GM12878 (cell line): ENCODE data around the gene NELL1. TPM values are rescaled to one million over a fixed set of nuclear protein-coding genes. Genes with fewer than 3 reads are reported as not detected.

Source experiments
- ATAC-seq: fragments of 200-7000 bp; cut with Tn5 transposase; 3 replicates; pipeline ENCODE4 v1.9.1; 2020; ENCODE audit warnings: mild to moderate bottlenecking, moderate library complexity
- BruUV-seq: library from RNA; stranded (reverse); fragments of 400-500 nt; replicated peaks from 2 replicates; lab custom pipeline; 2021; lab: Mats Ljungman, UMichigan
- CTCF ChIA-PET: fragments of 300-600 bp; sonication (Branson Sonifier 250); formaldehyde crosslinking; extraction: SDS; loops from one replicate; lab custom pipeline; 2021; ENCODE audit warnings: inconsistent platforms; lab: Yijun Ruan, JAX
- POLR2A ChIA-PET: fragments of 350-600 bp; formaldehyde crosslinking; extraction: SDS; loops from one replicate; lab custom pipeline; 2021; ENCODE audit warnings: inconsistent platforms; lab: Charles Lee
- RAD21 ChIA-PET: fragments of 300-600 bp; sonication (Branson Sonifier 250); formaldehyde crosslinking; loops from one replicate; lab custom pipeline; 2023; ENCODE audit warnings: antibody characterized with exemption; ENCODE audit not compliant: unreplicated experiment; lab: Charles Lee
- SMC1A ChIA-PET: fragments of 300-600 bp; sonication (Branson Sonifier 250); formaldehyde crosslinking; loops from one replicate; lab custom pipeline; 2023; ENCODE audit not compliant: unreplicated experiment, uncharacterized antibody; lab: Charles Lee
- DNase-seq: peaks from one replicate; pipeline ENCODE4 v3.0.0-alpha.2; 2011; ENCODE audit warnings: low read depth, low spot score
- FAIRE-seq: peaks from 3 replicates; lab custom pipeline; 2011; peaks lifted over from hg19 to GRCh38; lab: Jason Lieb, UNC
- H2AFZ ChIP-seq: 2 replicates; pipeline ENCODE4 v1.6.0; 2011; ENCODE audit warnings: low read depth, low read length, control low read depth; ENCODE audit not compliant: control insufficient read depth
- H3K27ac ChIP-seq: 2 replicates; pipeline ENCODE4 v1.5.1; 2011; ENCODE audit warnings: control low read depth; ENCODE audit not compliant: control insufficient read depth, insufficient read depth
- H3K27me3 ChIP-seq, 2 experiments: replicated peaks in 1 of 2; 2 replicates each; pipeline versions ENCODE4 v1.6.0 to v1.6.1; 2011; ENCODE audit warnings: low read length in 1 of 2; ENCODE audit not compliant: control insufficient read depth in 2 of 2, insufficient read depth in 2 of 2
- H3K36me3 ChIP-seq, 2 experiments: 2 replicates each; pipeline ENCODE4 v1.5.1; 2011; ENCODE audit warnings: low read length in 1 of 2; ENCODE audit not compliant: control insufficient read depth in 2 of 2, insufficient read depth in 2 of 2
- H3K4me1 ChIP-seq: 2 replicates; pipeline ENCODE4 v1.6.1; 2011; ENCODE audit warnings: mild to moderate bottlenecking, low read length, moderate library complexity, mixed read lengths; ENCODE audit not compliant: control insufficient read depth, insufficient read depth
- H3K4me2 ChIP-seq: 2 replicates; pipeline ENCODE4 v1.6.0; 2011; ENCODE audit warnings: control low read depth; ENCODE audit not compliant: control insufficient read depth, insufficient read depth
- H3K4me3 ChIP-seq: fragments of 200-600 bp; sonication (generic); 2 replicates; pipeline ENCODE4 v1.5.1; 2016
- H3K79me2 ChIP-seq: 2 replicates; pipeline ENCODE4 v1.6.0; 2011; ENCODE audit warnings: low read length; ENCODE audit not compliant: control insufficient read depth, insufficient read depth
- H3K9ac ChIP-seq: 2 replicates; pipeline ENCODE4 v1.8.0; 2011; ENCODE audit warnings: low read length, control low read depth, mixed read lengths; ENCODE audit not compliant: control insufficient read depth, insufficient read depth
- H3K9me3 ChIP-seq: replicated peaks from 3 replicates; pipeline ENCODE4 v1.5.1; 2011; ENCODE audit warnings: mild to moderate bottlenecking, low read length; ENCODE audit not compliant: control insufficient read depth, insufficient read depth
- H4K20me1 ChIP-seq: 2 replicates; pipeline ENCODE4 v1.6.0; 2011; ENCODE audit not compliant: control insufficient read depth, insufficient read depth
- ATF2 ChIP-seq: IDR thresholded peaks from 2 replicates; pipeline ENCODE4 v1.6.1; 2012; ENCODE audit warnings: low read length, inconsistent platforms
- CEBPB ChIP-seq, 2 experiments: fragments of 150-350 bp in 1 of 2; IDR thresholded peaks; 2 replicates each; pipeline ENCODE4 v1.6.1; 2012 to 2014; ENCODE audit warnings: low read depth in 2 of 2, low read length in 2 of 2, borderline replicate concordance in 1 of 2, inconsistent platforms in 1 of 2
- CHD2 ChIP-seq: IDR thresholded peaks from 2 replicates; pipeline ENCODE4 v1.6.1; 2011; ENCODE audit warnings: low read depth, low read length, improper control_type of control experiment, borderline replicate concordance
- JUNB ChIP-seq: IDR thresholded peaks from 2 replicates; pipeline ENCODE4 v1.6.1; 2016; ENCODE audit warnings: antibody characterized with exemption, mild to moderate bottlenecking
- PAX5 ChIP-seq: IDR thresholded peaks from 2 replicates; pipeline ENCODE4 v1.6.1; 2011; ENCODE audit warnings: low read depth, low read length, borderline replicate concordance
- POLR2A ChIP-seq: IDR thresholded peaks from 2 replicates; pipeline ENCODE4 v1.6.1; 2011; ENCODE audit warnings: low read depth, mild to moderate bottlenecking, low read length
- RCOR1 ChIP-seq: conservative IDR thresholded peaks from 2 replicates; pipeline ENCODE4 v1.6.1; 2012; ENCODE audit warnings: low read depth, low read length, improper control_type of control experiment
- STAT1 ChIP-seq: fragments of 450-650 bp; conservative IDR thresholded peaks from 2 replicates; pipeline ENCODE4 v1.6.1; 2014; ENCODE audit warnings: antibody characterized with exemption, mild to moderate bottlenecking
- TARDBP ChIP-seq: IDR thresholded peaks from 2 replicates; pipeline ENCODE4 v1.6.1; 2016; ENCODE audit warnings: borderline replicate concordance
- TBL1XR1 ChIP-seq: IDR thresholded peaks from 2 replicates; pipeline ENCODE4 v1.6.1; 2012; ENCODE audit warnings: low read depth, low read length, improper control_type of control experiment
- TCF3 ChIP-seq: IDR thresholded peaks from 2 replicates; pipeline ENCODE4 v1.6.1; 2012; ENCODE audit warnings: low read depth, mild to moderate bottlenecking, low read length, borderline replicate concordance; ENCODE audit not compliant: insufficient read depth
- WGBS: methylation state at CpG from one replicate; pipeline ENCODE4 v1.1.6; 2016; ENCODE audit warnings: low lambda C conversion rate; ENCODE audit not compliant: insufficient replicate concordance, insufficient coverage; ENCODE audit errors: missing lambda C conversion rate; 5-methylcytosine and 5-hydroxymethylcytosine counted together
- in situ Hi-C: fragments of 300-500 bp; cut with MboI; formaldehyde crosslinking; loops from 9 replicates; pipeline ENCODE4 v1.14.3; 2018; ENCODE audit warnings: mixed read lengths
- intact Hi-C: fragments of 100-400 bp; cut with micrococcal nuclease; formaldehyde crosslinking; loops from one replicate; pipeline ENCODE4 v1.14.2; 2022; ENCODE audit not compliant: unreplicated experiment
- polyA plus RNA-seq, 11 experiments: library from polyadenylated mRNA; depleted of rRNA in 4 of 11; unstranded in 6 of 11; stranded (reverse) in 5 of 11; fragments of >200 nt; fragmentation: Nextera tagmentation in 4 of 11; fragmentation: Illumina TruSeq in 1 of 11; extraction: Ambion mirVana in 4 of 11; extraction: Trizol in 1 of 11; gene quantifications; 1 replicate in 1 of 11; 2 replicates in 10 of 11; pipeline versions ENCODE4 v1.2.1 to v1.2.3, GENCODE V29; 2011 to 2016; ENCODE audit warnings: inconsistent platforms in 2 of 11, missing spikeins in 2 of 11, low read depth in 1 of 11
- total RNA-seq, 4 experiments: library from RNA; depleted of rRNA in 3 of 4; stranded (reverse); fragments of >200 nt in 3 of 4; fragmentation: Illumina TruSeq in 1 of 4; extraction: Trizol in 1 of 4; gene quantifications; 2 replicates each; pipeline versions ENCODE4 v1.2.1 to v1.2.3, GENCODE V29; 2013 to 2021
- TF ChIP-seq, protein P1 (sequence below): fragments of 150-350 bp; IDR thresholded peaks from 2 replicates; pipeline ENCODE4 v1.6.1; 2016; ENCODE audit warnings: low read depth, low read length
- TF ChIP-seq, protein P2 (sequence below): IDR thresholded peaks from 2 replicates; pipeline ENCODE4 v1.6.1; 2012; ENCODE audit warnings: low read depth, low read length, improper control_type of control experiment

Gene NELL1
- total and polyA plus RNA-seq, 10 of the 15 experiments (the other 5 are each of a cell fraction or from before 2014, with no cell fraction given) = 0.02 to 0.12 TPM; not detected in 8

GRCh38 chr11:20688761-20689160 lies 19.4 kb downstream of the NELL1 start (continued):
- TF ChIP-seq, protein P1, sequence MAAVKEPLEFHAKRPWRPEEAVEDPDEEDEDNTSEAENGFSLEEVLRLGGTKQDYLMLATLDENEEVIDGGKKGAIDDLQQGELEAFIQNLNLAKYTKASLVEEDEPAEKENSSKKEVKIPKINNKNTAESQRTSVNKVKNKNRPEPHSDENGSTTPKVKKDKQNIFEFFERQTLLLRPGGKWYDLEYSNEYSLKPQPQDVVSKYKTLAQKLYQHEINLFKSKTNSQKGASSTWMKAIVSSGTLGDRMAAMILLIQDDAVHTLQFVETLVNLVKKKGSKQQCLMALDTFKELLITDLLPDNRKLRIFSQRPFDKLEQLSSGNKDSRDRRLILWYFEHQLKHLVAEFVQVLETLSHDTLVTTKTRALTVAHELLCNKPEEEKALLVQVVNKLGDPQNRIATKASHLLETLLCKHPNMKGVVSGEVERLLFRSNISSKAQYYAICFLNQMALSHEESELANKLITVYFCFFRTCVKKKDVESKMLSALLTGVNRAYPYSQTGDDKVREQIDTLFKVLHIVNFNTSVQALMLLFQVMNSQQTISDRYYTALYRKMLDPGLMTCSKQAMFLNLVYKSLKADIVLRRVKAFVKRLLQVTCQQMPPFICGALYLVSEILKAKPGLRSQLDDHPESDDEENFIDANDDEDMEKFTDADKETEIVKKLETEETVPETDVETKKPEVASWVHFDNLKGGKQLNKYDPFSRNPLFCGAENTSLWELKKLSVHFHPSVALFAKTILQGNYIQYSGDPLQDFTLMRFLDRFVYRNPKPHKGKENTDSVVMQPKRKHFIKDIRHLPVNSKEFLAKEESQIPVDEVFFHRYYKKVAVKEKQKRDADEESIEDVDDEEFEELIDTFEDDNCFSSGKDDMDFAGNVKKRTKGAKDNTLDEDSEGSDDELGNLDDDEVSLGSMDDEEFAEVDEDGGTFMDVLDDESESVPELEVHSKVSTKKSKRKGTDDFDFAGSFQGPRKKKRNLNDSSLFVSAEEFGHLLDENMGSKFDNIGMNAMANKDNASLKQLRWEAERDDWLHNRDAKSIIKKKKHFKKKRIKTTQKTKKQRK = no peak
- no peak for TF ChIP-seq TCF3
- no peak for TF ChIP-seq ATF2
- no peak for TF ChIP-seq RCOR1
- no peak for TF ChIP-seq TBL1XR1
- TF ChIP-seq STAT1 = no peak
- no peak for TF ChIP-seq CEBPB (IDR thresholded peaks at IDR 0.05; ENCODE audit: borderline replicate concordance in 1 of 2, low read depth in 2 of 2, low read length in 2 of 2)

GRCh38 chr11:20707876-20708275 lies 38.5 kb downstream of the NELL1 start:
- BruUV-seq = no TSS peak
- Histone ChIP-seq H3K27me3 (no peaks in the 10 kb centered on the region), H2AFZ (no peak overlapping the region), H4K20me1 (no peaks in the 10 kb centered on the region), H3K79me2 (no peaks in the 10 kb centered on the region), H3K27ac (no peak overlapping the region), H3K9ac (no peak overlapping the region), H3K4me2 (no peak overlapping the region), H3K9me3 (no peaks in the 10 kb centered on the region; the same call in 2 of the 3 replicates), H3K36me3 (no peaks in the 10 kb centered on the region), H3K4me3 (no peak overlapping the region), H3K4me1 (no peaks in the 10 kb centered on the region)
- ATAC-seq (no peak), DNase-seq (no peak), FAIRE-seq (no peak)
- 41% methylated on average over 6 of the region's 6 CpGs for WGBS
- POLR2A ChIA-PET = no interaction called here
- SMC1A ChIA-PET = no interaction called here
- intact Hi-C loops (no loop called here), in situ Hi-C loops (no loop called here)
- CTCF ChIA-PET = no interaction called here
- no peak for TF ChIP-seq PAX5
- TF ChIP-seq JUNB = no peak
- no peak for TF ChIP-seq POLR2A
- TF ChIP-seq, protein P2, sequence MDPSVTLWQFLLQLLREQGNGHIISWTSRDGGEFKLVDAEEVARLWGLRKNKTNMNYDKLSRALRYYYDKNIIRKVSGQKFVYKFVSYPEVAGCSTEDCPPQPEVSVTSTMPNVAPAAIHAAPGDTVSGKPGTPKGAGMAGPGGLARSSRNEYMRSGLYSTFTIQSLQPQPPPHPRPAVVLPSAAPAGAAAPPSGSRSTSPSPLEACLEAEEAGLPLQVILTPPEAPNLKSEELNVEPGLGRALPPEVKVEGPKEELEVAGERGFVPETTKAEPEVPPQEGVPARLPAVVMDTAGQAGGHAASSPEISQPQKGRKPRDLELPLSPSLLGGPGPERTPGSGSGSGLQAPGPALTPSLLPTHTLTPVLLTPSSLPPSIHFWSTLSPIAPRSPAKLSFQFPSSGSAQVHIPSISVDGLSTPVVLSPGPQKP = no peak
- TF ChIP-seq TARDBP = no peak
- TF ChIP-seq CHD2 = no peak
- RAD21 ChIA-PET = no interaction called here
